ENCODE results near the gene F8A3.
"Not testable (repeated sequence)": the region's sequence is repeated elsewhere in the genome, so short reads cannot be mapped to it uniquely, and the experiment has no call there.

F8A3 gene

DNA sequence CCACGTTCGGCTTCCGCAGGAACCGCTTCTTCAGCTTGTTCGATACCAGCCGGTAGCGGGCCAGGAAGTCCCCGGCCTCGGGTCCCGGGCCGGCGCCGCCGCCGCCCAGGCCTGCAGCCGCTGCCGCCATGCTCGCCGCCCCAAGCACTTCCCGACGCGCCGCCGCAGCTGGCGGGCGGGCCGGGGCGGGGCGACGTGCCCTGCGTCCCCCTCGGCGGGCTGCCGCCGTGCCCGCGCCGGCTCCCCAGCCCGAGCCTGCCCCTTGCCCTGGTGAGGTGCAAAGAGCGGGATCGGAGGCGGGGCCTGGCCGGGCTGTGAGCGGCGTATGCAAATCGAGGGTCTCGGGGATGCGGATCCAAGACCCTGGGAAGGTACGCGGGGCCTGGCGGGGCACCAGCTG is at the start of gene F8A3:
Gene F8A3 (minus strand): TSS at position 150 of the 400 bp plus-strand sequence. CDS start 20 bp downstream, at position 130.
- not testable (repeated sequence) for DNase-seq (ENCODE audit: low read depth in 3 of 3)

- no peak for DNase-seq (ENCODE audit: low read depth in 3 of 3)
These were observed 46.9 kb upstream of the F8A3 start for GRCh38 chrX:155505296-155505695.

DNA sequence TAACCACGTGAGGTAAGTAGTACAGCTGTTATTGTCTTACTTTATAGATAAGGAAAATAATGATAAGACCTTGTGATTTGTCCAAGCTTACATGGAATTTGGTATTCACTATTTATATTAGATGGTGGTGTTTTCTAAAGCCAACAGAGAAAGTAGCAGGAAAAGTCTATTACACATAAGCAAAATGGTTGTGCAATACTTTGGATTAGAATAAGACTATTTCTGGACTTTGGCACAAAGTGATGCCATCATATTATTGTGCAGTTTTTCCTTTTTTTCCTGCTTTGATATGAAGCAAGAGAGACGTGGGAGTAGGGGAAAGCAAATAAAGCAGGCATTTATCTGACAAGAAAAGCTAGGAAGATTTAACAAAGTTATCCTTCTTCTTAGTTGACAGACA is 36.7 kb upstream of the F8A3 start:
- not testable (repeated sequence) for DNase-seq (ENCODE audit: low read depth in 3 of 3)

DNA sequence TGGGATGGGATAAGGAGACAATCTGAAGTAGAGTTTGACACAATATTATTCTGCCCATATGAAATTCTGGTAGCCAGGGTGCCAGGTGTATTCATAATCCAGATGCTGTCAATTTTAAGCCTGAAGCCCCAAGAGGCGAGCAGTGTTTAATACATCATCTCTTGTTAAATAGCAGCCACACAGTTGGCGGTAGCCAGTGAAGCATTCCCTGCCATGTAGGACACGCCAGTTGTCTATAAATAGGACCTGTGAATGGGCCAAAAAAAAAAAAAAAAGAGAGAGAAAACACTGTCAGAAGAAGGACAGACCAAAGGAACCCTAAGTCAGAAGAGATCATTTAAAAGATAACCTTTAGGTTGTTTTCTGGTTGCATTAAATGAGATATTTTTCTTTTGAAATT is 33.0 kb upstream of the F8A3 start:
- not testable (repeated sequence) for DNase-seq (ENCODE audit: low read depth in 3 of 3)

DNA sequence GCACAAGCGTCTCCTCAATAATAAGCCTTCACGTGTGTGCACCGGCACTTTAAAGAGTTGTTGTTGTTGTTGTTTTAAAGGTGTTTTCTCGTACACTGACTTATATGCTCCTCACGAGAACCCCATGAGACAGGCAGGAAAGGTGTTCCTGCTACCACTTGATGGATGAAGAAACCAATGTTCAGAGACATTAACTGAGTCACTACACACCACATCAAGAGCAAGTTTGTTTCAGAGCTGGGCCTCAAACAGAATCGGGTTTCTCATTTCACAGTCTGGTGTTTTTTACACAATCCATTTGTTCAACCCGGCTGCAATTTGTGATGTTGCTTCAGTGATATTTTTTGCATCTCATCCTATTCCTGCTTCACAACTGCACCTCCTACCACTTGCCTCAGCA is 18.7 kb upstream of the F8A3 start:
- not testable (repeated sequence) for DNase-seq (ENCODE audit: low read depth in 3 of 3)

- not testable (repeated sequence) for DNase-seq (ENCODE audit: low read depth in 3 of 3)
These were observed 8.0 kb upstream of the F8A3 start for GRCh38 chrX:155466269-155466938.

DNA sequence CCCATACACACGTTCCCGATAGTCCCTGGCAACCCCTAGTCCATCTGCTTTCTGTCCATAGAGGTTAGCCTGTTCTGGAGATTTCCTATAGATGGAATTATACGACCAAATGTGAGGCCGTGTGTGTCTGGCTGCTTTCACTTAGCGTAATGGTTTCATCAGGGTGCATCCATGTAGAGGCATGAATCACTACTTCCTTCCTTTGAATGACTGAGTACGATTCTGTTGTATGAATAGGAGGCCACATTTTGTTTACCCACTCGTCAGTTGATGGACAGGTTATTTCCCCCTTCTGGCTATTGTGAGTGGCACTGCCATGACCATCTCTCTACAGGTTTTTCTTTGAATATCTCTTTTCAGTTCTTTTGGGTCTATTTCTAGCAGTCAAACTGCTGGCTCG is 2.1 kb upstream of the F8A3 start:
- DNase-seq (ENCODE audit: low read depth in 3 of 3), result not testable (repeated sequence)

DNA sequence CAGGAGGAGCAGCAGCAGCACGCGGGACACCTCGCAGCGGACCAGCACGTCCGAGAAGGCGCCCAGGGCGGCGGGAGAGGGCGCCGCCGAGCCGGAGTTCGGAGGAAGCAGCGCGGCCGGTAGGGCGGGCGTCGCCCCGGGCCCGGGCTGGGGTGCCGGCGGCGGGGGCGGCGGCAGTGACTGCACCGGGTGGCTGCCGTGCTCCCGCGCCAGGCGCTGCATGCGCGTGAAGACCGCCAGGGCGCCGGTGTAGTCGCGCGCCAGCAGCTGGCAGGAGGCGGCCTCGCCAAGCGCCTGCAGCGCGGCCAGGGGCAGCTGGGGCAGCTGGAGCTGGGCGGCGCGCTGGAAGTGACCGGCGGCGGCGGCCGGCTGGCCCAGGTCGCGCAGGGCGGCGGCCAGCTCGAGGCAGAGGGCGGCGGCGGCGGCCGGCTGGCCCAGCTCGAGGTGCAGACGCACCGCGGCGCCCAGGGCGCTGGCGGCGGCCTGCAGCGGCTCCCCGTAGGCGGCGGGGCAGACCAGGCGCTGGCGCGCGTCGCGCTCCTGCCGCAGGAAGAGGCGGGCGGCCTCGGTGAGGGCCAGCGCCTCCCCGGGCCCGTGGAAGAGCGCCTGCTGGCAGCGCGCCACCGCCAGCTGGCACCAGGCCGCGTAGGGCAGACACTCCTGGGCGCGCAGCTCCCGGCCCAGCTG is 516 bp downstream of the F8A3 start:
- DNase-seq (ENCODE audit: low read depth in 3 of 3), result not testable (repeated sequence)

DNA sequence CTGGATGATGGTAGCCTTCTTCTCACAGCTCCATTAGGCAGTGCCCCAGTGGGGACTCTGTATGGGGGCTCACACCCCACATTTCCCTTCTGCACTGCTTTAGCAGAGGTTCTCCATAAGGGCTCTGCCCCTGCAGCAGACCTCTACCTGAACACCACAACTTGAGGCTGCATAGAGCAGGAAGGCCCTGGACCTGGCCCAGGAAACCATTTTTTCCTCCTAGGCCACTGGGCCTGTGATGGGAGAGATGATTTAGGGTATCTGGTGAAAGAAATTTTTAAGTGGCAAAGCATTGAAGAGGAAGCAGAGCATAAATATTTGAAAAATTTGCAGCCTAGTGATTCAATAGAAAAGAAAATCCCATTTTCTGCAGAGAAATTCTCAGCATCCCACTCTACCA is 17.3 kb downstream of the F8A3 start:
- DNase-seq (ENCODE audit: low read depth in 3 of 3), result no peak

DNA sequence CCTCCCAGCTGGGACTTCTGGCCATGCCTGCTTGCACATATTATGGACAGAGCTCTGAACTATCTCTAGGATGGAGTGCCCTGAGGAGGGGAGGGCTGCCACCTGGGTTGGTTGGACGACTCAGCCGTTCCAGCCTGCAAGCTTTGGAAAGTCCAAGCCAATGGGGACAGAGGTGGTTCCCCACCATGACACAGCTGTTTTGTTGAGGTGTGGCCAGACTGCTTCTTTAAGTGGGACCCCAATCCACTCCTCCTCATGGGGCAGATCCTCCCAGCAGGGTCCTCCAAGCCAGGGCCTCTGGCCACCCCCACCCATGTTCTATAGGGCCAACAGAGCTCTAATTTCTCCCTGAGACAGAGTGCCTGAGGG is 22.7 kb downstream of the F8A3 start:
- DNase-seq (ENCODE audit: low read depth in 3 of 3), result no peak

- DNase-seq (ENCODE audit: low read depth in 3 of 3), result no peak
These were observed 23.3 kb downstream of the F8A3 start for GRCh38 chrX:155434906-155435743.

- no peak for DNase-seq (ENCODE audit: low read depth in 3 of 3)
These were observed 40.7 kb downstream of the F8A3 start for GRCh38 chrX:155417769-155418168.

All from stimulated activated CD4-positive, alpha-beta T cell treated with anti-CD3 and anti-CD28 coated beads, TNF-alpha, amount 100 ng/mL, for 24 hours (primary cell).